COR-L47 (cell line): Measurements from ENCODE around the gene KLRC2.
"Not testable (repeated sequence)": the region's sequence is repeated elsewhere in the genome, so short reads cannot be mapped to it uniquely, and the experiment has no call there.

Experiments used
- DNase-seq: peaks from one replicate; lab custom pipeline; 2025; lab: John Stamatoyannopoulos, UW

KLRC2 gene

DNA sequence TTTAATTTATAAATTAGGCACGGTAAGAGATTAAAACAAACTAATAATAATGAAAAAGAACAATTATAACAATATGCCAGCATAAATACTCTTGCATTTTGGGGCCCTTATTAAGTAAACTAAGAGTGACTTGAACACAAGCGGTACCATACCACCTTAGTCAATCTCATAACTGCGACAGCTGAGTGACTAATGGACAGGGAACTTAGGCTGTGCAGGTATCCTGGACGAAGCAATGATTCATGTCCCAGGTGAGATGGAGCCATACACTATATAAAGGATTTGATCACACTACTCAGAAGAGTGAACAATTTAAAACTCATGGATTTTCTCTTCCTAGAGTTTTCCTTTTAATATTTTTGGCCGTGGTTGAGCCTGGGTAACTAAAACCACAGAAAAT is 30.5 kb downstream of the KLRC2 start:
- no peak for DNase-seq

DNA sequence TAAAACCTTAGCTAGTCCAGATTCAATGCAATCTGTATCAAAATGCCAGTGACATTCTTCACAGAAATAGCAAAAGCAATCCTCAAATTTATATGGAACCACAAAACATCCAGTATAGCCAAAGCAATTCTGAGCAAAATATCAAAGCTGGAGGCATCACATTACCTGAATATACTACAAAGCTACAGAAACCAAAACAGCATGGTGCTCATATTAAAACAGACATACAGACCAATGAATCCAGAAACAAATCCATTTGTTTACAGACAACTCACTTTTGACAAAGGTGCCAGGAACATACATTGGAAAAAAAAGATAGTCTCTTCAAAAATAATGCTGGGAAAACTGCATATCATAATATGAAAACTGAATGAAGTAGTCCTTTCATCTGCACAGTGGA is 31.0 kb downstream of the KLRC2 start:
- DNase-seq: no peak

- no peak for DNase-seq
Observed at GRCh38 chr12:10400829-10401228, 35.0 kb downstream of the KLRC2 start.

DNA sequence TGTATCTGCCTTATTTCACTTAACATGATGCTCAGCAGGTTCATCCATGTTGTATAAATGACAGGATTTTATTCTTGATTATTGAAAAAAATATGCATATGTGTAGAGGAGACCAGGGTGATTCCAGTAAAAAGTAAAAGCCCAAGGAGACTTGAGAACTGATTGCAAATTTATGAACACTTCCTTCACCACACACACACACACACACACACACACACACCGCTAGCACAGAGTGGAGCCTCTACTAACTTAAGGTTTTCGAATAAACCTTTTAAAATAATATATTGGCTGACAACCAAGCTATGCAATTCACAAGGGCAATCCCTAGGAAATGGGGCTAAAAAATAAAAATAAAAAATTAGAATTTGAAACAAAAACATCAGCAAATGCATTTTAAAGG is 37.6 kb downstream of the KLRC2 start:
- DNase-seq: no peak

- DNase-seq: no peak
Observed at GRCh38 chr12:10397296-10397695, 38.5 kb downstream of the KLRC2 start.

- not testable (repeated sequence) for DNase-seq
Observed at GRCh38 chr12:10396176-10396575, 39.6 kb downstream of the KLRC2 start.

DNA sequence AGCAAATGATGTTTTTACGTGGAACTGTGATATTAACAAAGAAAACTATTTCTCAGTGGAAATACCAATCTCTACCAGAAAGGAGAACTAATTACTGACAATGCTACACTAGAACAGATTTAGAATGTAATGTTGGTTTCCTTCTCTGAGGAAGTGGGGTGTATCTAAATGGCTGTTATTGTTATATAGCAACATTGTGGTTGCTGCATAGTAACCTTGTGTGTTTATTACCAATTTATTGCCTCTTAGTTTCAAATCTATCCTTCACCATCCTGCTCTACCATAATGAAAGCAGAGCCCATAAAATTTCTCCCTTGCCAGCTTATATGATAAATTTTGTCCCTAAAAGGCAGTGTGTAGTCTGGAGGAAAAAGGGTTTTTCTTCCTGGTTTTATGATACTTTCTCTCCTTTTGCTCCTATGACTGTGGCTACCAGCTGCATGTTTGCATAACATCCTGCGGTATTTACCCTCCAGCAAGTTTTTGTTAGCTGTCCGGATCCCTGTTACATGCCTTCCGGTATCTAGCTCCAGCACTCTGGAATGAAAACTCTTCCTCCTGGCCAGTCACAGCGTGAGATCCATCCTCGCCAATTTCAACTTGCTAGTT is 40.3 kb downstream of the KLRC2 start:
- no peak for DNase-seq

GRCh38 chr12:10394531-10395152 is 41.2 kb downstream of the KLRC2 start:
- not testable (repeated sequence) for DNase-seq

GRCh38 chr12:10393291-10393690 is 42.5 kb downstream of the KLRC2 start:
- DNase-seq: no peak

GRCh38 chr12:10392394-10392930 is 43.3 kb downstream of the KLRC2 start:
- no peak for DNase-seq

- not testable (repeated sequence) for DNase-seq
Observed at GRCh38 chr12:10390991-10391390, 44.8 kb downstream of the KLRC2 start.

DNA sequence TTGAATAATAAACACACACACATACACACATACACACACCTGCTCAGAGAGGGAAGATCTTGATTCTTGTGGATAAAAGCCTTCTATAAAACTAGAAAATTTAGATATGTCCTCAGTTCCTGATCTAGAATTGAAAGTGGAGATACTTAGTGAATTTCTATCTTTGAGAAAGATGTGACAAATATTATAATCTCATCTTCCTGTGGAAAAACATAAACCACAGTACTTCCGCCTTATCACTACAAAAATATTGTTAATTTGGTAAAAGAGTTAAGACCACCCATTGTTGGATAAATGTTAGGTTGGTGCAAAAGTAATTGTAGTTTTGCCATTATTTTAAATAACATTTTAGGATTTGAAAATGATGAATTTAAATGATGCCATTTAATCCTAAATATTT is 45.9 kb downstream of the KLRC2 start, which contains the start of gene KLRK1:
KLRK1 (minus strand) TSS at position 138 of the 400 bp plus-strand sequence. CDS start 1,231 bp downstream, outside the sequence.
- DNase-seq: no peak

GRCh38 chr12:10388624-10389413 is 47.0 kb downstream of the KLRC2 start:
- DNase-seq: no peak

DNA sequence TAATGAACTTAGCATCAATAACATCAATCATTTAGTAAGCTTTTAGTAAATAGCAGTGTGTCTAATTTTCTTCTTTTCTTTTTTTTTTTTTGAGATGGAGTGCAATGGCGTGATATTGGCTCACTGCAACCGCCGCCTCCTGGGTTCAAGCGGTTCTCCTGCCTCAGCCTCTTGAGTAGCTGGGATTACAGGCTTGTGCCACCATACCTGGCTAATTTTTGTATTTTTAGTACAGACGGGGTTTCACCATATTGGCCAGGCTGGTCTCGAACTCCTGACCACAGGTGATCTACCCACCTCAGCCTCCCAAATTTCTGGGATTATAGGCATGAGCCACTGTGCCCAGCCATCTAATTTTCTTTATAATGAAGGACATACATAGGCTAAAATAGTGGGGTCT is 48.3 kb downstream of the KLRC2 start:
- not testable (repeated sequence) for DNase-seq

GRCh38 chr12:10386857-10387256 is 49.0 kb downstream of the KLRC2 start:
- no peak for DNase-seq

- DNase-seq: no peak
Observed at GRCh38 chr12:10385166-10385613, 50.6 kb downstream of the KLRC2 start.

GRCh38 chr12:10384191-10384590 is 51.6 kb downstream of the KLRC2 start:
- no peak for DNase-seq

- DNase-seq: no peak
Observed at GRCh38 chr12:10381928-10382628, 53.7 kb downstream of the KLRC2 start.
